SIG-M5 treated with dmso at 0.1 percent for 504 hours (cell line): Measurements from ENCODE around the gene TLR6.

Experiments
- DNase-seq: peaks from one replicate; lab custom pipeline; 2025; ENCODE audit not compliant: unreplicated experiment; lab: John Stamatoyannopoulos, UW

TLR6 gene

DNA sequence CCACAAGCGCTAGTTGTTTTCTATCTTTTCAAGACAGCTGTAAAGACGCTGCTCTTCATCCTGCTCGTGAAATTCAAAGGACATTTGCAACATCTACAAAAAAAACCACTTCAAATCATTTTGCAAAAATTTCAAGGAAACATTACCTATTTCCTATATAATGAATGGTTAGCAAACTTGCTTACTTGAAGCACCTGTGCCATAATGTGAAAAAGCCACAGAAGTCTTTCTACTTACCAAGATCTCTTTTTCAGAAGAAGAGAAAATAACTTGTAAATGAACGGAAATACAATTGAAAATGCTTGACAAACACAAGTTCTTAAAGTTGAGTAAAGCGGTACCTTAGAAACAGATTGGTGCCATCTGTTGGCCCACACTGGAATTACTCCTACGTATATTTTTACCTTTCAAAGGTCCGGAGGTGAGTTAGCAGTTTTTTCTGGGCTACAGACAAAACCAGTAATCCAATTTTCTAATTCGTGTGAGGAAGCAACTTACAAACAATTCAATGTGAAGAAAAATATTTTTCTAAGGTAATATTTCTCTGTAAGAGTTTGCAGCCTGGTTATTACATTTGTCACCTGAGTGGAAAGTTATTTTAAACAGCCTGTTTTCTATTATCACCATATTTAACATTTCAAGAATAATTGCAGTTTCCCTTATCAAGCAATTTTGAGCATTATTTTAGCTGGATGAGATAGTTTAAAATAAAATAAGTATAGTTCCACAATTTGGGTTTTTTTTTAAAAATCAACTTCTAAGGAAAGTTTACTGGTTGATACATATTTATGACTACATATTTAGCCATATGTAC is at the start of gene TLR6:
Gene TLR6 (minus strand): TSS at position 294 of the 814 bp plus-strand sequence. CDS start 27,344 bp downstream, outside the sequence.
- DNase-seq: peak; percentile 81

GRCh38 chr4:38905652-38906385 is 49.2 kb upstream of the TLR6 start:
- DNase-seq: no peak

DNA sequence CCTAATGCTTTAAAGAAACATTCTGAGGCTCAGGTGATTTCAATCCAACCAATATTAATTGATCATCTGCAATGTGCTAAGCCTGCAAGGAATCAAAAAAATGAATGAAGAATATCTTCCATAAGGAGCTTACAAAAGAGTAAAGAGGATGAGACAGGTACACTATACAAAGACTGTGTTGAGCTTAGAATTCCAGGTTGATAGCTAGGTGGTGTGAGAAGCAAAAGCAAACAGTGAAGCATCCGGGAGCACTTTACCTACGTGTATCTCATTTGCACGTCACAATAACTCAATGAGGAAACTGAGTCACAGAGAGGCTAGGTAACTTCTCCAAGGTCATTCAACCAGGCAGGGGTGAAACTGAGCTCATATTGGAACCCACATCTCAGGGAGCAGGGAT is 48.1 kb upstream of the TLR6 start:
- no peak for DNase-seq

GRCh38 chr4:38904090-38904666 is 47.6 kb upstream of the TLR6 start:
- no peak for DNase-seq

DNA sequence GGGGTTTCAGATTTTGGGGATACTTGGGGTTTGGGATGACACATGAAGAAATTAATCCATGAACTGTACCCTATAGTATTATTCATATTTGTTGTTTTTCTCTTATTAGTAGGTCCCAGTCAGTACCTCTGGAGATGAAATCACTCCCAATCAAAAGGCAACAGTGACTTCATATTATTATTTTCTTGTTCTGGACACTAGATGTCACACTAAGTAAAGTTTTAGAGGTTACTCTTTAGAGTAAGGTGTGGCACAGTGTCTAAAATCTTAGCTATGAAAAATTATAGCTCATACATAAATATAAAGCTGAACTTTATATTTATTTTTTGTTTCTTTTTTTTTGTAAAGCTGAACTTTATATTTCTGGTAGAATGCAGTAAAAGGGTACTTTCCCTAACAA is 46.1 kb upstream of the TLR6 start:
- DNase-seq: peak; percentile 41

GRCh38 chr4:38902221-38902620 is 45.6 kb upstream of the TLR6 start:
- no peak for DNase-seq

GRCh38 chr4:38898245-38898644 is 41.6 kb upstream of the TLR6 start:
- no peak for DNase-seq

DNA sequence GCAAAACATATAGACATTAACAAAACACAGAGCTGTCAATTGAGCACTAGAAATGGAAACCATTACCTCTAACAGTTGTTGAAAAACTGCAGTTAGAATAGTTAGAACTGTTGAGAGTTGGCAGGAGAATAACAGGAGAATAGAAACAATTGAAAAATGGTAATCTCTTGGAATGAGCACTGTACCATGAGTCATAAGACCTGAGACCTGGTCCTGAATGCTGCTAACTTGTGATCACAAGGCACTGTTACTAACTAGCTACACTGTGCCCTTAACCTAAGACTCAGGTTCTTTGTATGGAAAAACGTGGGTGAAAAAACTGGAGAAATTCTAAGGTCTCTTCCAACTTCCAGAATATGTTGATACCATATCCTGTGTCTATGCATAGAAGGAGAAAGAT is 40.3 kb upstream of the TLR6 start:
- no peak for DNase-seq

- DNase-seq: no peak
Observed at GRCh38 chr4:38894322-38894982, 37.8 kb upstream of the TLR6 start.

DNA sequence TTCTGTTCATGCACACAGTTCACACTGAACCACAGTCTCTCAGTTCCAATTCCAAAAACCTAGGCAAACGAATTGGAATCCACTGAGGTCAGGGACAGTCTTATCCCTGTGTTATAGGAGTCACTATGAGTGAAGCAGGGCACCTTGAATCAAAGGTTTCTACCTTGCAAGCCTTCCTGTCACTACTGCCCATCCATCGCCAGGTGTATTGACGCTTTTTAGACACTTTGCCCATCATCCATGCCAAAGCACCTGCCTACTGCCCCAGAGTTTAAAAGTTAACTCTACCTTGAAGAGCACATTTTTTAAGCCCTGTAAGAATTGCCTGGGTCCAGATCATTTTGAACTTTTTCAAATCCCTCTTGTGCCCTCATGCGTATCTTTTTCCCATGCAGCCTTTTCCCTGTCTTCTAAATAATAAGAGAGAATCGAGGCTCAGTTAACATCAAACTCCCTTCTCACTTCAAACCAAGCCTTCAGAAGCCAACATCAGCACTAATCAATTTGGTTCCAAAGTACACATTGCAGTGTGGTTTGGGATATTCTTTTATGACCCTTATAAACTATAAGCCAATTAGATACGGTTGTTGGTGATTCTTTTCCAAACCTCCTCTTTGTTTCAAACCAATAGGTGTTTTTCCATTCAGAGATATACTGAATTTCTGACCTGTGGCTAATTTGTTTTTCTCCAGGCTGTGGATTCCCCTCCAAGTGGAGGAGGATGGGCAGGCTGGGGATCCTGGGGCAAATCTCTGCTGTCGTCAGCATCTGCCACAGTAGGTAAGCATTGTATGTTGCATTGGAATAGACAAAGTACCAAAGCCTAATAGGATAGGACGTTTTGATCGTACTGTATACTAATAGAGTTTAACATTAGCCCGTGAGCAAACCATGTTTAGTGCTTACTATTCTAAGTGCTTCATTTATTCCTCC is 34.7 kb upstream of the TLR6 start:
- DNase-seq: no peak

- no peak for DNase-seq
Observed at GRCh38 chr4:38889143-38889542, 32.5 kb upstream of the TLR6 start.

DNA sequence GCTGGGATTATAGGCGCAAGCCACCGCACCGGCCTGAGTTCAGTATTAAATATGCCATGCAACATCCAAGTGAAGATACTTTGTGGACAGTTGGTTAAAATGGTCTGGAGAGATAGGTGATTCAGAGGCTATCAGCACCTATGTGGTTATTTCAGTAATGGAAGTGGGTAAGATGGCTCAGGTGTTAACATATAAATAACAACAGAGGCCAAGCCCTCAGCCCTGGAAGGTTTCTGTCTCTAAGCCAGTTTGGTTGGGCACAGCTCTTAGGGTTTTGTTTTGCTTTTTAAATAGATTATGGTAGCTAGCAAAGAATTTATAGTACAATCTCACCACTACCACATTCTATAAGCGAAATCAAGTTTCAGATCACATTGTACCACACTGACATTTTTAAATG is 27.6 kb upstream of the TLR6 start:
- no peak for DNase-seq

DNA sequence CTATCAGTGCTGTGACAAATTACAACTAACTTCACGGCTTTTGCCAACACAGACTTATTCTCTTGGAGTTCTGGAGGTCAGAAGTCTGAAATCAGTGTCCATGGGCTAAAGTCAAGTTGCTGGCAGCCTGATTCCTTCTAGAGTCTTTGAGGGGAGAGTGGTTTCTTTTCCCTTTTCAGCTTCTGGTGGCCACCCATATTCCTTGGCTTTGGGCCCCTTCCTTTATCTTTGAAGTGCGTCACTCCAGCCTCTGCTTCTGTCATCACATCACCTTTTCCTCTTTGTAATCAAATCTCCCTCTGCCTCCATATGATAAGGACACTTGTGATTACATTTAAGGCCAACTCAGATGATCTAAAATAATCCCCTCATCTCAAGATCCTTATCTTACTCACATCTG is 20.0 kb upstream of the TLR6 start:
- no peak for DNase-seq

DNA sequence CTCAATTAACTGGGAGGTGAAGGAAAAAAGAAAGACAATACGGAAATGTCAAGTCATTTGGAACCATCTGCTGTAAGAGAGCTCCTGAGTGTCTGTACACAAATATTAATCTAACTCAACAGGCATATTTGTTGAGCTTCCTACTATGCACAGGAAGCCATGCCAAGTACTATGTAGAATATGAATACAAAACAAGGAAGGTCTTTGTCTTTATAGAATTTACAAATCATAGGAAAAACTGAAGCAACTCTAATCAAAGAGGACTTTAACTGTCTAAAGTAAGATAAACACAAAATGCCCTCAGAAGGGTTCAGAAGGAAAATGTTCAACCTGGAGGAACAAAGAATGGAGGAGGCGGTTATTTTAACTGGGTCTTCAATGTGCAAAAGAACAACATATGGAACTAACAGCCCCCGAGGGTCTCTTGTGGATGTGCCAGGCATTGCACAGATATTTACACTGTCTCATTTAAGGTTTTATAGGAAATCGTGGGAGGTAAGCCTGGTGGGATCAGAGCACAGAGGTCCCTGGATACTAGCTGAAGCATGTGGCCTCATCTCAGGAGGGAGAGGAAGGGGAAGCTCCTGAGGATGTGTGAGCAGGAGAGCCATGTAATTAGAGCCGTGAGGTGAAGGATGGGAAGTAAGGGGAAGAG is 16.8 kb upstream of the TLR6 start:
- no peak for DNase-seq

GRCh38 chr4:38872620-38873019 is 16.0 kb upstream of the TLR6 start:
- no peak for DNase-seq

DNA sequence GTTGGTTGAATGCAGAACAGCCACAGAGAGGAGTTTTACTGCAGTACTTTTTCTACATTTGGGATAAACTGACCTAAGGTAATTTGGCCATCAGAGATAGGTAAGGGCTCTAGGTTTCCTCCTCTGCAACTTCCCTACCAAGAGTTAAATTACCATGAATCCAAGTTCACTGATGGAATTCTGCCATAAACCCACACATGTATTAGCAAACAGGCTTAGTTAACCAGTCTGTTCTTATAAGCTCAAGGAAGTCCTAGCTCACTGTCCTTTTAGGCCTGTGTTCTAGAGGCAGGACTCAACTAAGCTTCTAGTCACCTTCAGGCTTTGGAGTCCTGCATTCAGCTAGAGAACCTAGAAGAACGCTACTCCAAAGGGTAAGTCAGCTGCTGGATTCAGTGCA is 15.0 kb upstream of the TLR6 start:
- no peak for DNase-seq

- DNase-seq: no peak
Observed at GRCh38 chr4:38870098-38870808, 13.6 kb upstream of the TLR6 start.

GRCh38 chr4:38869511-38869910 is 12.9 kb upstream of the TLR6 start:
- no peak for DNase-seq
